SK-N-SH treated with all-trans-retinoic acid at 6 μM for 48 hours (cell line): ENCODE data around the gene UGP2.

ENCODE experiments used
- ATAC-seq: fragments of 200-7000 bp; cut with Tn5 transposase; 3 replicates; pipeline ENCODE4 v1.9.1; 2020; ENCODE audit warnings: mild to moderate bottlenecking, moderate library complexity
- ARNTL ChIP-seq: fragments of 450-650 bp; formaldehyde crosslinking; IDR thresholded peaks from 2 replicates; pipeline ENCODE4 v1.5.0; 2020; ENCODE audit warnings: low read depth, mild to moderate bottlenecking, moderate library complexity, borderline replicate concordance
- BACH2 ChIP-seq: fragments of 250-450 bp; sonication (Bioruptor Pico); IDR thresholded peaks from 2 replicates; pipeline ENCODE4 v1.9.0; 2021; ENCODE audit warnings: mild to moderate bottlenecking, borderline replicate concordance
- CREB5 ChIP-seq: fragments of 250-450 bp; sonication (Bioruptor Pico); IDR thresholded peaks from 2 replicates; pipeline ENCODE4 v1.5.1; 2020; ENCODE audit warnings: low read depth, mild to moderate bottlenecking, moderate library complexity
- CSDC2 ChIP-seq: fragments of 250-450 bp; sonication (Bioruptor Pico); IDR thresholded peaks from 2 replicates; pipeline ENCODE4 v1.5.0; 2020; ENCODE audit warnings: mild to moderate bottlenecking, moderate library complexity
- ESRRG ChIP-seq: fragments of 250-450 bp; sonication (Bioruptor Pico); IDR thresholded peaks from 2 replicates; pipeline ENCODE4 v1.6.1; 2021; ENCODE audit warnings: mild to moderate bottlenecking
- GLIS3 ChIP-seq: fragments of 250-450 bp; sonication (Bioruptor Pico); IDR thresholded peaks from 2 replicates; pipeline ENCODE4 v1.5.0; 2020; ENCODE audit warnings: mild to moderate bottlenecking, moderate library complexity
- ISL1 ChIP-seq: fragments of 250-450 bp; sonication (Bioruptor Pico); IDR thresholded peaks from 2 replicates; pipeline ENCODE4 v2.1.2; 2022; ENCODE audit warnings: mild to moderate bottlenecking, moderate library complexity
- OSR1 ChIP-seq: fragments of 250-450 bp; sonication (Bioruptor Pico); IDR thresholded peaks from 2 replicates; pipeline ENCODE4 v1.8.0; 2022; ENCODE audit warnings: moderate library complexity, mild to moderate bottlenecking, inconsistent platforms
- POU6F1 ChIP-seq: fragments of 250-450 bp; sonication (Bioruptor Pico); IDR thresholded peaks from 2 replicates; pipeline ENCODE4 v1.8.0; 2021; ENCODE audit warnings: low read depth, mild to moderate bottlenecking, moderate library complexity, borderline replicate concordance
- PPARA ChIP-seq: fragments of 250-450 bp; sonication (Bioruptor Pico); IDR thresholded peaks from 2 replicates; pipeline ENCODE4 v1.5.0; 2020; ENCODE audit warnings: mild to moderate bottlenecking, borderline replicate concordance
- RARB ChIP-seq: fragments of 250-450 bp; sonication (Bioruptor Pico); IDR thresholded peaks from 2 replicates; pipeline ENCODE4 v1.8.0; 2021; ENCODE audit warnings: mild to moderate bottlenecking, moderate library complexity
- SNAI2 ChIP-seq: fragments of 250-450 bp; sonication (Bioruptor Pico); IDR thresholded peaks from 2 replicates; pipeline ENCODE4 v1.5.0; 2020; ENCODE audit warnings: mild to moderate bottlenecking, moderate library complexity
- TCF4 ChIP-seq: fragments of 250-450 bp; sonication (Bioruptor Pico); IDR thresholded peaks from 2 replicates; pipeline ENCODE4 v1.8.0; 2021; ENCODE audit warnings: mild to moderate bottlenecking, moderate library complexity, borderline replicate concordance
- TOX ChIP-seq: fragments of 250-450 bp; sonication (Bioruptor Pico); IDR thresholded peaks from 2 replicates; pipeline ENCODE4 v1.8.0; 2021; ENCODE audit warnings: mild to moderate bottlenecking, moderate library complexity, borderline replicate concordance
- TSHZ2 ChIP-seq: fragments of 250-450 bp; sonication (Bioruptor Pico); IDR thresholded peaks from 2 replicates; pipeline ENCODE4 v1.5.0; 2020; ENCODE audit warnings: mild to moderate bottlenecking, moderate library complexity
- ZC3H10 ChIP-seq: fragments of 250-450 bp; sonication (Bioruptor Pico); IDR thresholded peaks from 2 replicates; pipeline ENCODE4 v1.5.1; 2021; ENCODE audit warnings: mild to moderate bottlenecking, moderate library complexity
- ZFP3 ChIP-seq: fragments of 250-450 bp; sonication (Bioruptor Pico); IDR thresholded peaks from 2 replicates; pipeline ENCODE4 v1.5.0; 2020; ENCODE audit warnings: mild to moderate bottlenecking, moderate library complexity
- ZFP30 ChIP-seq: fragments of 450-650 bp; formaldehyde crosslinking; IDR thresholded peaks from 2 replicates; pipeline ENCODE4 v1.5.0; 2022; ENCODE audit warnings: mild to moderate bottlenecking, moderate library complexity
- ZNF565 ChIP-seq: fragments of 450-650 bp; formaldehyde crosslinking; conservative IDR thresholded peaks from 2 replicates; pipeline ENCODE4 v1.5.0; 2020; ENCODE audit warnings: low read depth, mild to moderate bottlenecking, moderate library complexity
- ZNF70 ChIP-seq: fragments of 450-650 bp; formaldehyde crosslinking; IDR thresholded peaks from 2 replicates; pipeline ENCODE4 v1.5.0; 2020; ENCODE audit warnings: mild to moderate bottlenecking, moderate library complexity
- ZNF8 ChIP-seq: fragments of 450-650 bp; formaldehyde crosslinking; IDR thresholded peaks from 2 replicates; pipeline ENCODE4 v1.5.0; 2020; ENCODE audit warnings: mild to moderate bottlenecking, moderate library complexity
- TF ChIP-seq, protein P1 (sequence below): fragments of 250-450 bp; sonication (Bioruptor Pico); IDR thresholded peaks from 2 replicates; pipeline ENCODE4 v1.8.0; 2020; ENCODE audit warnings: mild to moderate bottlenecking, moderate library complexity, borderline replicate concordance
- TF ChIP-seq, protein P2 (sequence below): fragments of 250-450 bp; sonication (Bioruptor Pico); IDR thresholded peaks from 2 replicates; pipeline ENCODE4 v1.5.1; 2021; ENCODE audit warnings: mild to moderate bottlenecking, moderate library complexity

The UGP2 gene

GRCh38 chr2:63903003-63903402 is 61.3 kb downstream of the UGP2 start:
- no peak for ATAC-seq
- TF ChIP-seq CSDC2 (CRISPR knock-in tag) (no peak), BACH2 (no peak), ARNTL (CRISPR knock-in tag) (no peak), ZFP30 (CRISPR knock-in tag) (no peak), SNAI2 (CRISPR knock-in tag) (no peak), ZNF8 (CRISPR knock-in tag) (no peak), OSR1 (no peak), GLIS3 (no peak)
- TF ChIP-seq, all 23 proteins: peak for 0

DNA sequence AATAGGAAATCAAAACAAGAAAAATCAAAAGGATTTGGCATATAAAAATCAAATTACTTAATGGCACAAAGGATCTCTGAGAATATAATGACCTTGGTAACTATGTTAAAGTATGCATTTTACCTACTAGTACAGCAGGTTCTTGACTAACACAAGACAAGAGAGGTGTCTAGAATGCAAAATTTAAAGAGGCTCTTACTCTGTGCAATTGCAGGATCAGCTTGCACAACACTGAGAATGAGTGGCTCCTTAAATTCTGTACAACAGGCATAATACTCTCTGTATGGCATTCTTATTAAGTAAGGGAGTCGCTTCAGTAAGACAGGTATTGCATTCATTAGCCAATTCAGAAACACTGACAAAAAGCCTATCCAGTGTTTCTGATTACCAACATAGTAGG is 72.6 kb downstream of the UGP2 start:
- ATAC-seq = no peak

GRCh38 chr2:63926815-63927214 is 85.1 kb downstream of the UGP2 start:
- no peak for ATAC-seq
- no peak for TF ChIP-seq TOX (CRISPR knock-in tag)
- no peak for TF ChIP-seq CSDC2 (CRISPR knock-in tag)
- TF ChIP-seq ZNF565 = no peak
- no peak for TF ChIP-seq ARNTL (CRISPR knock-in tag)
- no peak for TF ChIP-seq RARB
- TF ChIP-seq BACH2 = no peak
- no peak for TF ChIP-seq PPARA (CRISPR knock-in tag)
- no peak for TF ChIP-seq ZFP30 (CRISPR knock-in tag)
- TF ChIP-seq TCF4 (CRISPR knock-in tag) = no peak
- TF ChIP-seq SNAI2 (CRISPR knock-in tag) = no peak
- no peak for TF ChIP-seq GLIS3
- TF ChIP-seq ZFP3 (CRISPR knock-in tag) = no peak
- no peak for TF ChIP-seq ZNF70 (CRISPR knock-in tag)
- TF ChIP-seq, protein P1, sequence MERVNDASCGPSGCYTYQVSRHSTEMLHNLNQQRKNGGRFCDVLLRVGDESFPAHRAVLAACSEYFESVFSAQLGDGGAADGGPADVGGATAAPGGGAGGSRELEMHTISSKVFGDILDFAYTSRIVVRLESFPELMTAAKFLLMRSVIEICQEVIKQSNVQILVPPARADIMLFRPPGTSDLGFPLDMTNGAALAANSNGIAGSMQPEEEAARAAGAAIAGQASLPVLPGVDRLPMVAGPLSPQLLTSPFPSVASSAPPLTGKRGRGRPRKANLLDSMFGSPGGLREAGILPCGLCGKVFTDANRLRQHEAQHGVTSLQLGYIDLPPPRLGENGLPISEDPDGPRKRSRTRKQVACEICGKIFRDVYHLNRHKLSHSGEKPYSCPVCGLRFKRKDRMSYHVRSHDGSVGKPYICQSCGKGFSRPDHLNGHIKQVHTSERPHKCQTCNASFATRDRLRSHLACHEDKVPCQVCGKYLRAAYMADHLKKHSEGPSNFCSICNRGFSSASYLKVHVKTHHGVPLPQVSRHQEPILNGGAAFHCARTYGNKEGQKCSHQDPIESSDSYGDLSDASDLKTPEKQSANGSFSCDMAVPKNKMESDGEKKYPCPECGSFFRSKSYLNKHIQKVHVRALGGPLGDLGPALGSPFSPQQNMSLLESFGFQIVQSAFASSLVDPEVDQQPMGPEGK (CRISPR knock-in tag) = no peak

More for the DNA sequence above, 72.6 kb downstream of the UGP2 start:
- TF ChIP-seq PPARA (CRISPR knock-in tag) (no peak), GLIS3 (no peak), ZNF565 (no peak), ZC3H10 (CRISPR knock-in tag) (no peak), ARNTL (CRISPR knock-in tag) (no peak), TSHZ2 (no peak), RARB (no peak), CREB5 (CRISPR knock-in tag) (no peak), ISL1 (CRISPR knock-in tag) (no peak), ESRRG (no peak), POU6F1 (CRISPR knock-in tag) (no peak), ZNF70 (CRISPR knock-in tag) (no peak)
- TF ChIP-seq, protein P2, sequence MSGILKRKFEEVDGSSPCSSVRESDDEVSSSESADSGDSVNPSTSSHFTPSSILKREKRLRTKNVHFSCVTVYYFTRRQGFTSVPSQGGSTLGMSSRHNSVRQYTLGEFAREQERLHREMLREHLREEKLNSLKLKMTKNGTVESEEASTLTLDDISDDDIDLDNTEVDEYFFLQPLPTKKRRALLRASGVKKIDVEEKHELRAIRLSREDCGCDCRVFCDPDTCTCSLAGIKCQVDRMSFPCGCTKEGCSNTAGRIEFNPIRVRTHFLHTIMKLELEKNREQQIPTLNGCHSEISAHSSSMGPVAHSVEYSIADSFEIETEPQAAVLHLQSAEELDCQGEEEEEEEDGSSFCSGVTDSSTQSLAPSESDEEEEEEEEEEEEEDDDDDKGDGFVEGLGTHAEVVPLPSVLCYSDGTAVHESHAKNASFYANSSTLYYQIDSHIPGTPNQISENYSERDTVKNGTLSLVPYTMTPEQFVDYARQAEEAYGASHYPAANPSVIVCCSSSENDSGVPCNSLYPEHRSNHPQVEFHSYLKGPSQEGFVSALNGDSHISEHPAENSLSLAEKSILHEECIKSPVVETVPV (CRISPR knock-in tag) = no peak
- TF ChIP-seq, all 23 proteins: peak for 0
